ENCODE results near the gene GSG1L.

Gene GSG1L

GRCh38 chr16:28039493-28039892 is 24.0 kb downstream of the GSG1L start:
- Histone ChIP-seq H3K27me3 (ENCODE audit: low read depth, low read length) (no peaks in the 10 kb centered on the region), H3K4me3 (ENCODE audit: low read depth in 1 of 2, low read length in 2 of 2) (no peak overlapping the region), H3K27ac (ENCODE audit: low read length) (no peak overlapping the region), H3K4me1 (ENCODE audit: control insufficient read depth in 1 of 2, insufficient read depth in 2 of 2, low read length in 2 of 2) (no peaks in the 10 kb centered on the region), H3K36me3 (ENCODE audit: control insufficient read depth in 1 of 2, insufficient read depth in 2 of 2, low read length in 2 of 2) (no peaks in the 10 kb centered on the region), H3K9me3 (ENCODE audit: control insufficient read depth in 1 of 2, low read length in 2 of 2) (no peaks in the 10 kb centered on the region)

GRCh38 chr16:28038409-28038808 is 25.1 kb downstream of the GSG1L start:
- Histone ChIP-seq H3K36me3 (ENCODE audit: control insufficient read depth in 1 of 2, insufficient read depth in 2 of 2, low read length in 2 of 2) (no peaks in the 10 kb centered on the region), H3K4me3 (ENCODE audit: low read depth in 1 of 2, low read length in 2 of 2) (no peak overlapping the region), H3K9me3 (ENCODE audit: control insufficient read depth in 1 of 2, low read length in 2 of 2) (no peaks in the 10 kb centered on the region), H3K4me1 (ENCODE audit: control insufficient read depth in 1 of 2, insufficient read depth in 2 of 2, low read length in 2 of 2) (no peaks in the 10 kb centered on the region), H3K27me3 (ENCODE audit: low read depth, low read length) (no peaks in the 10 kb centered on the region), H3K27ac (ENCODE audit: low read length) (no peak overlapping the region)

GRCh38 chr16:28035866-28036393 is 27.6 kb downstream of the GSG1L start:
- Histone ChIP-seq H3K9me3 (ENCODE audit: control insufficient read depth in 1 of 2, low read length in 2 of 2) (no peaks in the 10 kb centered on the region), H3K4me1 (ENCODE audit: control insufficient read depth in 1 of 2, insufficient read depth in 2 of 2, low read length in 2 of 2) (no peaks in the 10 kb centered on the region), H3K27me3 (ENCODE audit: low read depth, low read length) (no peaks in the 10 kb centered on the region), H3K27ac (ENCODE audit: low read length) (no peak overlapping the region), H3K36me3 (ENCODE audit: control insufficient read depth in 1 of 2, insufficient read depth in 2 of 2, low read length in 2 of 2) (no peaks in the 10 kb centered on the region), H3K4me3 (ENCODE audit: low read depth in 1 of 2, low read length in 2 of 2) (no peak overlapping the region)

GRCh38 chr16:28033870-28034269 is 29.6 kb downstream of the GSG1L start:
- Histone ChIP-seq H3K9me3 (ENCODE audit: control insufficient read depth in 1 of 2, low read length in 2 of 2) (no peaks in the 10 kb centered on the region), H3K4me3 (ENCODE audit: low read depth in 1 of 2, low read length in 2 of 2) (no peak overlapping the region), H3K27ac (ENCODE audit: low read length) (no peak overlapping the region), H3K27me3 (ENCODE audit: low read depth, low read length) (no peaks in the 10 kb centered on the region), H3K36me3 (ENCODE audit: control insufficient read depth in 1 of 2, insufficient read depth in 2 of 2, low read length in 2 of 2) (no peaks in the 10 kb centered on the region), H3K4me1 (ENCODE audit: control insufficient read depth in 1 of 2, insufficient read depth in 2 of 2, low read length in 2 of 2) (no peaks in the 10 kb centered on the region)

- no peaks in the 10 kb centered on the region for H3K27me3 ChIP-seq (ENCODE audit: low read depth, low read length)
- no peaks in the 10 kb centered on the region for H3K9me3 ChIP-seq (ENCODE audit: control insufficient read depth in 1 of 2, low read length in 2 of 2)
- H3K4me1 ChIP-seq (ENCODE audit: control insufficient read depth in 1 of 2, insufficient read depth in 2 of 2, low read length in 2 of 2): no peaks in the 10 kb centered on the region
- no peak overlapping the region for H3K4me3 ChIP-seq (ENCODE audit: low read depth in 1 of 2, low read length in 2 of 2)
- H3K36me3 ChIP-seq (ENCODE audit: control insufficient read depth in 1 of 2, insufficient read depth in 2 of 2, low read length in 2 of 2): no peaks in the 10 kb centered on the region
- H3K27ac ChIP-seq (ENCODE audit: low read length): no peak overlapping the region
These were observed 34.0 kb downstream of the GSG1L start for GRCh38 chr16:28029387-28030002.

- H3K4me3 ChIP-seq (ENCODE audit: low read depth in 1 of 2, low read length in 2 of 2): no peak overlapping the region
- no peaks in the 10 kb centered on the region for H3K4me1 ChIP-seq (ENCODE audit: control insufficient read depth in 1 of 2, insufficient read depth in 2 of 2, low read length in 2 of 2)
- H3K27me3 ChIP-seq (ENCODE audit: low read depth, low read length): no peaks in the 10 kb centered on the region
- no peaks in the 10 kb centered on the region for H3K36me3 ChIP-seq (ENCODE audit: control insufficient read depth in 1 of 2, insufficient read depth in 2 of 2, low read length in 2 of 2)
- no peak overlapping the region for H3K27ac ChIP-seq (ENCODE audit: low read length)
- H3K9me3 ChIP-seq (ENCODE audit: control insufficient read depth in 1 of 2, low read length in 2 of 2): peaks cover 0 to under 1% of the 10 kb centered on the region in 2 donors
These were observed 36.5 kb downstream of the GSG1L start for GRCh38 chr16:28027055-28027454.

- Histone ChIP-seq H3K4me1 (ENCODE audit: control insufficient read depth in 1 of 2, insufficient read depth in 2 of 2, low read length in 2 of 2) (no peaks in the 10 kb centered on the region), H3K27me3 (ENCODE audit: low read depth, low read length) (no peaks in the 10 kb centered on the region)
These were observed 37.9 kb downstream of the GSG1L start for GRCh38 chr16:28025631-28026030.

GRCh38 chr16:28019218-28019617 is 44.3 kb downstream of the GSG1L start:
- H3K4me3 ChIP-seq (ENCODE audit: low read depth in 1 of 2, low read length in 2 of 2): no peak overlapping the region
- H3K36me3 ChIP-seq (ENCODE audit: control insufficient read depth in 1 of 2, insufficient read depth in 2 of 2, low read length in 2 of 2): no peaks in the 10 kb centered on the region
- no peaks in the 10 kb centered on the region for H3K27me3 ChIP-seq (ENCODE audit: low read depth, low read length)
- H3K27ac ChIP-seq (ENCODE audit: low read length): no peak overlapping the region
- H3K4me1 ChIP-seq (ENCODE audit: control insufficient read depth in 1 of 2, insufficient read depth in 2 of 2, low read length in 2 of 2): no peaks in the 10 kb centered on the region
- H3K9me3 ChIP-seq (ENCODE audit: control insufficient read depth in 1 of 2, low read length in 2 of 2): peaks cover 0 to 20% of the 10 kb centered on the region in 2 donors

More at GRCh38 chr16:28025631-28026030, 37.9 kb downstream of the GSG1L start:
- Histone ChIP-seq H3K27ac (ENCODE audit: low read length) (no peak overlapping the region), H3K4me3 (ENCODE audit: low read depth in 1 of 2, low read length in 2 of 2) (no peak overlapping the region), H3K36me3 (ENCODE audit: control insufficient read depth in 1 of 2, insufficient read depth in 2 of 2, low read length in 2 of 2) (no peaks in the 10 kb centered on the region), H3K9me3 (ENCODE audit: control insufficient read depth in 1 of 2, low read length in 2 of 2) (peaks cover 0 to 10% of the 10 kb centered on the region in 2 donors)

- Histone ChIP-seq H3K27ac (ENCODE audit: low read length) (no peak overlapping the region), H3K9me3 (ENCODE audit: control insufficient read depth in 1 of 2, low read length in 2 of 2) (peaks cover 0 to 9% of the 10 kb centered on the region in 2 donors), H3K27me3 (ENCODE audit: low read depth, low read length) (no peaks in the 10 kb centered on the region), H3K36me3 (ENCODE audit: control insufficient read depth in 1 of 2, insufficient read depth in 2 of 2, low read length in 2 of 2) (no peaks in the 10 kb centered on the region), H3K4me3 (ENCODE audit: low read depth in 1 of 2, low read length in 2 of 2) (no peak overlapping the region), H3K4me1 (ENCODE audit: control insufficient read depth in 1 of 2, insufficient read depth in 2 of 2, low read length in 2 of 2) (no peaks in the 10 kb centered on the region)
These were observed 48.7 kb downstream of the GSG1L start for GRCh38 chr16:28014851-28015250.

- no peak overlapping the region for H3K4me3 ChIP-seq (ENCODE audit: low read depth in 1 of 2, low read length in 2 of 2)
- H3K4me1 ChIP-seq (ENCODE audit: control insufficient read depth in 1 of 2, insufficient read depth in 2 of 2, low read length in 2 of 2): no peaks in the 10 kb centered on the region
- peaks cover 0 to 9% of the 10 kb centered on the region in 2 donors for H3K9me3 ChIP-seq (ENCODE audit: control insufficient read depth in 1 of 2, low read length in 2 of 2)
- no peaks in the 10 kb centered on the region for H3K36me3 ChIP-seq (ENCODE audit: control insufficient read depth in 1 of 2, insufficient read depth in 2 of 2, low read length in 2 of 2)
- no peak overlapping the region for H3K27ac ChIP-seq (ENCODE audit: low read length)
- H3K27me3 ChIP-seq (ENCODE audit: low read depth, low read length): no peaks in the 10 kb centered on the region
These were observed 49.6 kb downstream of the GSG1L start for GRCh38 chr16:28013878-28014277.

- peaks cover 0 to 8% of the 10 kb centered on the region in 2 donors for H3K9me3 ChIP-seq (ENCODE audit: control insufficient read depth in 1 of 2, low read length in 2 of 2)
- H3K36me3 ChIP-seq (ENCODE audit: control insufficient read depth in 1 of 2, insufficient read depth in 2 of 2, low read length in 2 of 2): no peaks in the 10 kb centered on the region
- H3K4me3 ChIP-seq (ENCODE audit: low read depth in 1 of 2, low read length in 2 of 2): no peak overlapping the region
- H3K27ac ChIP-seq (ENCODE audit: low read length): no peak overlapping the region
- no peaks in the 10 kb centered on the region for H3K27me3 ChIP-seq (ENCODE audit: low read depth, low read length)
- no peaks in the 10 kb centered on the region for H3K4me1 ChIP-seq (ENCODE audit: control insufficient read depth in 1 of 2, insufficient read depth in 2 of 2, low read length in 2 of 2)
These were observed 50.1 kb downstream of the GSG1L start for GRCh38 chr16:28013392-28013791.

- H3K4me3 ChIP-seq (ENCODE audit: low read depth in 1 of 2, low read length in 2 of 2): no peak overlapping the region
- no peaks in the 10 kb centered on the region for H3K4me1 ChIP-seq (ENCODE audit: control insufficient read depth in 1 of 2, insufficient read depth in 2 of 2, low read length in 2 of 2)
- no peaks in the 10 kb centered on the region for H3K27me3 ChIP-seq (ENCODE audit: low read depth, low read length)
- H3K27ac ChIP-seq (ENCODE audit: low read length): no peak overlapping the region
- peaks cover 0 to 4% of the 10 kb centered on the region in 2 donors for H3K9me3 ChIP-seq (ENCODE audit: control insufficient read depth in 1 of 2, low read length in 2 of 2)
- H3K36me3 ChIP-seq (ENCODE audit: control insufficient read depth in 1 of 2, insufficient read depth in 2 of 2, low read length in 2 of 2): no peaks in the 10 kb centered on the region
These were observed 51.5 kb downstream of the GSG1L start for GRCh38 chr16:28011971-28012445.

Data from muscle layer of duodenum (tissue), 2 donors.